Suprapubic skin (tissue), 4 donors: ENCODE measurements around the gene C1orf167. TPM values are rescaled to one million over a fixed set of nuclear protein-coding genes. Genes with fewer than 3 reads are reported as not detected.
A peak's percentile ranks its signal among the peaks of the same experiment; 100 is the strongest.

Experiments
- DNase-seq, 2 donors: peaks; one replicate each; pipeline ENCODE4 v3.0.0-alpha.2; 2019; ENCODE audit warnings: low spot score in 2 of 2
- H3K27ac ChIP-seq: fragments of 200-600 bp; sonication (generic); one replicate; pipeline ENCODE4 v1.5.1; 2019
- H3K27me3 ChIP-seq: fragments of 200-600 bp; sonication (generic); one replicate; pipeline ENCODE4 v1.5.1; 2019
- H3K36me3 ChIP-seq: fragments of 200-600 bp; sonication (generic); one replicate; pipeline ENCODE4 v1.5.1; 2019
- H3K4me1 ChIP-seq: fragments of 200-600 bp; sonication (generic); one replicate; pipeline ENCODE4 v1.5.1; 2019
- H3K4me3 ChIP-seq: fragments of 200-600 bp; sonication (generic); one replicate; pipeline ENCODE4 v1.5.1; 2019; ENCODE audit warnings: mild to moderate bottlenecking
- H3K9me3 ChIP-seq: fragments of 200-600 bp; sonication (generic); one replicate; pipeline ENCODE4 v1.5.1; 2019
- EP300 ChIP-seq: sonication (generic); formaldehyde crosslinking; IDR thresholded peaks from one replicate; pipeline ENCODE4 v1.6.1; 2017; ENCODE audit warnings: antibody characterized with exemption
- POLR2A ChIP-seq, 2 donors: fragments of 450-650 bp; IDR thresholded peaks; one replicate each; pipeline ENCODE4 v1.6.1; 2017; ENCODE audit warnings: antibody characterized with exemption in 2 of 2, mild to moderate bottlenecking in 2 of 2, moderate library complexity in 2 of 2
- POLR2AphosphoS5 ChIP-seq, 3 donors: sonication (generic); formaldehyde crosslinking; IDR thresholded peaks; one replicate each; pipeline ENCODE4 v1.6.1; 2017; ENCODE audit warnings: antibody characterized with exemption in 3 of 3
- WGBS: methylation state at CpG from one replicate; pipeline ENCODE4 v1.1.5; 2018; 5-methylcytosine and 5-hydroxymethylcytosine counted together
- total RNA-seq, 4 donors: library from RNA; depleted of rRNA; stranded (reverse); fragments of >200 nt; gene quantifications; one replicate each; pipeline ENCODE4 v1.1.0, GENCODE V29; 2016
- TF ChIP-seq, protein P1 (sequence below), 2 donors: fragments of 200-600 bp in 1 of 2; fragments of 450-650 bp in 1 of 2; sonication (generic) in 1 of 2; IDR thresholded peaks; one replicate each; pipeline ENCODE4 v1.5.1; 2016 to 2019; ENCODE audit warnings: antibody characterized with exemption in 2 of 2, mild to moderate bottlenecking in 1 of 2, moderate library complexity in 1 of 2

C1orf167 gene
- total RNA-seq, 4 donors from 2014 or later: 1.1 to 6.1 TPM; not detected in 2

DNA sequence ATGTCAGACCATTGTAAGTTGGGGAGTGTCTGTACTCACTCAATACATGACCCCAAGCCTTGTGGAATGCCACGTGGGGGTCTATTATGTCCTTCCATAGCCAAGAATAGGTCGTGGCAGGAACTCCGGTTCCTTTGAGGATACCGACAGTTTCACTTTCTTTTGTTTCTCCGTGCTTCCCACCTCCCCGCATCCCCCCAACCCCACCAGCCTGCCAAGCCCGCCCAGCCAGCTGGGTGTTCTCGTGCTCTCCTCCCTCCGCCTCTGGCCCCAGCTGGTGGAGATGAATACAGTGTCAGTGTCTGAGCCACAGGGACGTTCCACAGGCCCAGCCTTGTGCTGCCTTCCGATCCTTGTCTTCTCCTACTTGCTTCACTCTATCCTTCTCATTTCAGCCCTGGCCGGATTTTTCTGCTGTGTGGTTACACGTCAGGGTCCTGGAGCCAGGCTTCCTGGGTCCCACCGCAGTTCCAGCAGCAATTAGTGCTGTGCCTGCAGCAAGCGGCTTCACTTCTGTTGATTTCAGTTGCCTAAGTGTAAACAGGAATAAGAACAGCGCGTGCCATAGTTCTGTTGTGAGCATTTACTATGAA lies 30.2 kb upstream of the C1orf167 start:
- H3K27ac ChIP-seq: peak overlapping the region; percentile 80
- H3K4me3 ChIP-seq: peak overlapping the region; percentile 38
- H3K36me3 ChIP-seq: no peaks in the 10 kb centered on the region
- 25% methylated on average over 16 of the region's 17 CpGs for WGBS
- H3K9me3 ChIP-seq: no peaks in the 10 kb centered on the region
- H3K4me1 ChIP-seq: peaks cover 54% of the 10 kb centered on the region
- TF ChIP-seq POLR2AphosphoS5 (IDR thresholded peaks at IDR 0.05): peak in 1 of 3 donors; percentile 20
- TF ChIP-seq, protein P1, sequence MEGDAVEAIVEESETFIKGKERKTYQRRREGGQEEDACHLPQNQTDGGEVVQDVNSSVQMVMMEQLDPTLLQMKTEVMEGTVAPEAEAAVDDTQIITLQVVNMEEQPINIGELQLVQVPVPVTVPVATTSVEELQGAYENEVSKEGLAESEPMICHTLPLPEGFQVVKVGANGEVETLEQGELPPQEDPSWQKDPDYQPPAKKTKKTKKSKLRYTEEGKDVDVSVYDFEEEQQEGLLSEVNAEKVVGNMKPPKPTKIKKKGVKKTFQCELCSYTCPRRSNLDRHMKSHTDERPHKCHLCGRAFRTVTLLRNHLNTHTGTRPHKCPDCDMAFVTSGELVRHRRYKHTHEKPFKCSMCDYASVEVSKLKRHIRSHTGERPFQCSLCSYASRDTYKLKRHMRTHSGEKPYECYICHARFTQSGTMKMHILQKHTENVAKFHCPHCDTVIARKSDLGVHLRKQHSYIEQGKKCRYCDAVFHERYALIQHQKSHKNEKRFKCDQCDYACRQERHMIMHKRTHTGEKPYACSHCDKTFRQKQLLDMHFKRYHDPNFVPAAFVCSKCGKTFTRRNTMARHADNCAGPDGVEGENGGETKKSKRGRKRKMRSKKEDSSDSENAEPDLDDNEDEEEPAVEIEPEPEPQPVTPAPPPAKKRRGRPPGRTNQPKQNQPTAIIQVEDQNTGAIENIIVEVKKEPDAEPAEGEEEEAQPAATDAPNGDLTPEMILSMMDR (IDR thresholded peaks at IDR 0.05): no peak
- DNase-seq: peak in 1 of 2 donors; percentile 89
- H3K27me3 ChIP-seq: no peaks in the 10 kb centered on the region

DNA sequence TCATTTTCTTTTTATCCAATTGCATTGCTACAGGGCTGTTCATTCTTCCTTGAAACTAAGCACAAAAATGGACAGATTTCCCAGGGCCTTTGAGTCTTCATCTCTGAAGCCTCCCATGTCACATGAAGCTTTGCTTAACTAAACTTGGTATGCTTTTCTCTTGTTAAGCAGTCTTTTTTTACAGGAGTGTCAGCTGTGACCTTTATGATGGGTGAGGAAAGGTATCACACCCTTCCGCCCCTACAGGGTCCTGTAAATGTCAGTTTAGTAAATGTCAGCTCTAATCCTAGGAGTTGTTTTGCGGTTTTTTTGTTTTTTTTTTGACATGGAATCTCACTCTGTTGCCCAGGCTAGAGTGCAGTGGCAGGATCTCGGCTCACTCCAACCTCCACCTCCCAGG lies 28.7 kb upstream of the C1orf167 start:
- Histone ChIP-seq H3K36me3 (no peaks in the 10 kb centered on the region), H3K27ac (no peak overlapping the region), H3K27me3 (no peaks in the 10 kb centered on the region), H3K4me3 (no peak overlapping the region), H3K4me1 (peaks cover 69% of the 10 kb centered on the region), H3K9me3 (no peaks in the 10 kb centered on the region)
- no peak for TF ChIP-seq EP300
- TF ChIP-seq POLR2A (IDR thresholded peaks at IDR 0.05): no peak
- no peak for TF ChIP-seq POLR2AphosphoS5 (IDR thresholded peaks at IDR 0.05)
- TF ChIP-seq, protein P1 (IDR thresholded peaks at IDR 0.05): no peak
- DNase-seq: no peak
- WGBS: 94% methylated on average over 3 of the region's 3 CpGs

DNA sequence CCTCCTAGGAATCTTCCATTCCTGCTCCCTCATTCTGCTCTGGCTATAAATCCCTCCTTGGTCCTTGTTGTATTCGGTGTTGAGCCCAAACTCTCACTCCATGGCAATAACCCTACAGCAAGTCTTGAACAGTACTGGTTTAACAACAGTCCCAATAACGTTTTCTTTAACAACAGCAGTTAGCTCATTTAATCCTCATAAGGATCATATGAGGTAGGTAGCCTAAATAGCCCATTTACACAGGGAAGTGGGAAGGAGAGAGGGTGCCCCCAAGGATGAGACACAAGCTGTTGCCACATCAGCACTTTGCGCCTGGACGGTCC lies 26.5 kb upstream of the C1orf167 start:
- 29% methylated on average over 2 of the region's 4 CpGs for WGBS
- no peaks in the 10 kb centered on the region for H3K9me3 ChIP-seq
- no peak for DNase-seq
- peaks cover 67% of the 10 kb centered on the region for H3K4me1 ChIP-seq
- H3K27me3 ChIP-seq: no peaks in the 10 kb centered on the region
- peak overlapping the region; percentile 77 for H3K4me3 ChIP-seq
- H3K27ac ChIP-seq: peak overlapping the region; percentile 92
- no peaks in the 10 kb centered on the region for H3K36me3 ChIP-seq
- TF ChIP-seq POLR2A (IDR thresholded peaks at IDR 0.05): no peak
- TF ChIP-seq POLR2AphosphoS5 (IDR thresholded peaks at IDR 0.05): no peak
- TF ChIP-seq EP300: no peak
- TF ChIP-seq, protein P1 (IDR thresholded peaks at IDR 0.05): no peak

DNA sequence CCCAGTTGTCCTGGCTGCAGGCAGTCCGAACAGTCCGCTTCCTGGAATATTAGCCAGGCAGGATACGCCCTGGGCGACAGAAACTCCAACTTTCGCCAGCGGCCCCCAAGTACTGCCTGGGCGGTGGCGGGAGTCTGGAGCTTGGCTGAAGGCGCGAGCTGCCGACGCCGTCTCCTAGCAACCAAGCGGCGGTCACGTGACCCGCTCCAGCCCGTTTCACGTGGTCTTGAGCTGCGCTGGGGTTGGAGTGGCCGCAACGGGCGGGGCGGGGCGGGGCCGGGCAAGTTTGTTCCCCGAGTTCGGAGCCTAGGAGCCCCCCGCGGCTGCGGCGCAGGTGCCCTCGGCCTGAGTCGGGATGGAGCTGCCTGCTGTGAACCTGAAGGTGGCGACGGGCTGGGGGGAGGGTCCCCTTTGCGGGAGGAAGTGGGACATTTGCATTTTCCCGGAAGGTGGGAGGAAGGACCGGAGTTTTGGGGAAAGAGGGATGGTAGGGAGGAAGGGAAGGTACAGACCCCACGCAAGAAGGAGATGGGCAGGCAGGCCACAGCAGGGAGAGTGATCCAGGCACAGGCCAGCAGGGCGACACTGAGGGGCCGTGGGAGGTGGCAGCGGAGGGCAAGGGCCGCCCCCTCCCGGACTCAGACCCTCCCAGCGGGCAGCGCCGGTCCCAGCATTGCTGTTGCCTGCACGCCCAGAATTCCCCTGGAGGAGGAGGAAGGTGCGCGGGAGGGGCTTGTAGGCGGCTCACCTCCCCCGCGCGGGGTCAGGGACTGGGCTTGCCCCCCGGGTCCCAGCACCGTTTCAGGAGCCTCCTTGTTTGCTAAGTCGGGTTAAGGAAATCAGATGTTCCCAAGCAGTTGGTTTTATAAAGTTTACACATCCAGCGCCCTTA lies 25.9 kb upstream of the C1orf167 start, which contains the start of gene AGTRAP:
Gene AGTRAP (plus strand): TSS at position 283 of the 892 bp plus-strand sequence. CDS start 73 bp downstream, at position 356.
- peak; percentile 99 for DNase-seq
- peaks cover 61% of the 10 kb centered on the region for H3K4me1 ChIP-seq
- H3K9me3 ChIP-seq: no peaks in the 10 kb centered on the region
- no peaks in the 10 kb centered on the region for H3K27me3 ChIP-seq
- H3K4me3 ChIP-seq: peak within 1 kb of the TSS; percentile 77
- TF ChIP-seq, protein P1 (IDR thresholded peaks at IDR 0.05): no peak
- TF ChIP-seq POLR2AphosphoS5 (IDR thresholded peaks at IDR 0.05) (peak in 1 of 3 donors; percentile 84), POLR2A (IDR thresholded peaks at IDR 0.05) (peak in 1 of 2 donors; percentile 25), EP300 (no peak)
- no peaks in the 10 kb centered on the region for H3K36me3 ChIP-seq
- WGBS: under 1% methylated on average over 19 of the region's 59 CpGs
- peak within 1 kb of the TSS; percentile 92 for H3K27ac ChIP-seq
